H1 (cell line): ENCODE results near the gene TARBP2. TPM values are rescaled to one million over a fixed set of nuclear protein-coding genes. Genes with fewer than 3 reads are reported as not detected.

Experiments used
- CTCF ChIA-PET: fragments of 300-600 bp; sonication (Branson Sonifier 250); formaldehyde crosslinking; loops from one replicate; lab custom pipeline; 2021; ENCODE audit not compliant: partially characterized antibody; lab: Charles Lee
- POLR2A ChIA-PET: fragments of 300-600 bp; sonication (Branson Sonifier 250); formaldehyde crosslinking; loops from one replicate; lab custom pipeline; 2021; ENCODE audit warnings: inconsistent platforms; ENCODE audit not compliant: partially characterized antibody; lab: Charles Lee
- DNase-seq, 2 experiments: peaks; one replicate each; pipeline versions ENCODE4 v3.0.0 to v3.0.0-alpha.2; 2010 to 2022; ENCODE audit warnings: low spot score in 2 of 2, low read depth in 1 of 2, mixed read lengths in 1 of 2
- FAIRE-seq: peaks from 2 replicates; lab custom pipeline; 2011; peaks lifted over from hg19 to GRCh38; lab: Jason Lieb, UNC
- H2AFZ ChIP-seq: 2 replicates; pipeline ENCODE4 v1.8.1; 2012; ENCODE audit warnings: low read length, inconsistent platforms
- H2AK5ac ChIP-seq: 2 replicates; pipeline ENCODE4 v1.6.1; 2013; ENCODE audit warnings: low read depth, low read length
- H2BK120ac ChIP-seq: replicated peaks from 2 replicates; pipeline ENCODE3; 2013; ENCODE audit warnings: low read depth, low read length, inconsistent platforms
- H2BK12ac ChIP-seq: 2 replicates; pipeline ENCODE4 v1.6.1; 2013; ENCODE audit warnings: low read depth, low read length
- H2BK15ac ChIP-seq: 2 replicates; pipeline ENCODE4 v1.6.1; 2013; ENCODE audit warnings: low read length
- H2BK20ac ChIP-seq: 2 replicates; pipeline ENCODE4 v1.6.1; 2013; ENCODE audit warnings: low read length
- H2BK5ac ChIP-seq: 2 replicates; pipeline ENCODE4 v1.6.1; 2013; ENCODE audit warnings: low read depth, low read length
- H3K14ac ChIP-seq: 2 replicates; pipeline ENCODE4 v1.6.1; 2013; ENCODE audit warnings: inconsistent platforms; ENCODE audit not compliant: insufficient read length
- H3K18ac ChIP-seq: 2 replicates; pipeline ENCODE4 v1.6.1; 2013; ENCODE audit warnings: low read length; ENCODE audit errors: extremely low read depth
- H3K23ac ChIP-seq: 2 replicates; pipeline ENCODE4 v1.6.1; 2013; ENCODE audit warnings: inconsistent platforms; ENCODE audit not compliant: insufficient read length
- H3K23me2 ChIP-seq: 2 replicates; pipeline ENCODE4 v1.6.1; 2013; ENCODE audit warnings: low read depth, low read length
- H3K27ac ChIP-seq: 2 replicates; pipeline ENCODE4 v1.6.1; 2011; ENCODE audit warnings: low read depth, low read length, inconsistent platforms
- H3K27me3 ChIP-seq, 4 experiments: replicated peaks in 1 of 4; 1 replicate in 1 of 4; 2 replicates in 3 of 4; pipeline versions ENCODE4 v1.6.1 to v1.8.1; 2011 to 2013; ENCODE audit warnings: low read length in 3 of 4, mild to moderate bottlenecking in 3 of 4, inconsistent platforms in 2 of 4, mixed read lengths in 2 of 4, moderate library complexity in 1 of 4; ENCODE audit not compliant: control insufficient read depth in 3 of 4, insufficient read depth in 3 of 4; ENCODE audit errors: extremely low read depth in 1 of 4
- H3K36me3 ChIP-seq, 4 experiments: 2 replicates each; pipeline versions ENCODE4 v1.6.1 to v1.8.1; 2011 to 2013; ENCODE audit warnings: mild to moderate bottlenecking in 4 of 4, low read length in 3 of 4, moderate library complexity in 2 of 4, control low read depth in 1 of 4, inconsistent platforms in 1 of 4; ENCODE audit not compliant: insufficient read depth in 4 of 4, control insufficient read depth in 2 of 4
- H3K4ac ChIP-seq: replicated peaks from 2 replicates; pipeline ENCODE3; 2013; ENCODE audit warnings: low read length, low read depth, mixed read lengths, inconsistent platforms; ENCODE audit not compliant: insufficient read length
- H3K4me1 ChIP-seq, 4 experiments: replicated peaks in 1 of 4; 1 replicate in 1 of 4; 2 replicates in 3 of 4; pipeline versions ENCODE4 v1.6.1 to v1.8.1; 2011 to 2013; ENCODE audit warnings: low read length in 3 of 4, inconsistent platforms in 2 of 4, mixed read lengths in 1 of 4; ENCODE audit not compliant: insufficient read depth in 4 of 4, control insufficient read depth in 3 of 4
- H3K4me2 ChIP-seq, 2 experiments: 2 replicates each; pipeline versions ENCODE4 v1.6.1 to v1.8.1; 2011 to 2013; ENCODE audit warnings: low read depth in 2 of 2, low read length in 2 of 2, control low read depth in 1 of 2, inconsistent platforms in 1 of 2, mild to moderate bottlenecking in 1 of 2; ENCODE audit not compliant: insufficient read depth in 1 of 2
- H3K4me3 ChIP-seq, 4 experiments: fragments of 200-600, 300-600 bp in 1 of 4; sonication (generic), shearing (Covaris generic), sonication (Bioruptor Twin) in 1 of 4; 2 replicates each; pipeline versions ENCODE4 v1.5.1 to v1.8.1; 2011 to 2016; ENCODE audit warnings: low read length in 4 of 4, low read depth in 3 of 4, control low read depth in 2 of 4, inconsistent platforms in 2 of 4, mild to moderate bottlenecking in 2 of 4, mixed read lengths in 1 of 4, moderate library complexity in 1 of 4; ENCODE audit not compliant: insufficient read depth in 2 of 4; ENCODE audit errors: extremely low read depth in 1 of 4
- H3K56ac ChIP-seq: replicated peaks from 2 replicates; pipeline ENCODE3; 2013; ENCODE audit warnings: low read depth, mild to moderate bottlenecking, mixed read lengths, low read length, inconsistent platforms; ENCODE audit not compliant: insufficient read length
- H3K79me1 ChIP-seq: 2 replicates; pipeline ENCODE4 v1.6.1; 2013; ENCODE audit warnings: low read depth, low read length, control low read depth
- H3K79me2 ChIP-seq, 2 experiments: 2 replicates each; pipeline versions ENCODE4 v1.6.1 to v1.8.1; 2012 to 2013; ENCODE audit warnings: low read length in 2 of 2, mild to moderate bottlenecking in 2 of 2, inconsistent platforms in 1 of 2; ENCODE audit not compliant: insufficient read depth in 2 of 2, control insufficient read depth in 1 of 2
- H3K9ac ChIP-seq, 4 experiments: replicated peaks in 1 of 4; 1 replicate in 1 of 4; 2 replicates in 3 of 4; pipeline versions ENCODE4 v1.6.1 to v1.8.1; 2011 to 2013; ENCODE audit warnings: low read depth in 3 of 4, low read length in 3 of 4, control low read depth in 2 of 4, mild to moderate bottlenecking in 2 of 4, moderate library complexity in 2 of 4, inconsistent platforms in 1 of 4; ENCODE audit errors: extremely low read depth in 1 of 4
- H3K9me3 ChIP-seq, 2 experiments: 2 replicates each; pipeline versions ENCODE4 v1.6.1 to v1.8.1; 2012 to 2013; ENCODE audit warnings: mild to moderate bottlenecking in 2 of 2, moderate library complexity in 2 of 2, control low read depth in 1 of 2, inconsistent platforms in 1 of 2, low read depth in 1 of 2, low read length in 1 of 2, mixed read lengths in 1 of 2; ENCODE audit not compliant: insufficient read depth in 2 of 2
- H4K20me1 ChIP-seq, 2 experiments: replicated peaks in 1 of 2; 2 replicates each; pipeline versions ENCODE3 to v1.8.1; 2011 to 2013; ENCODE audit warnings: inconsistent platforms in 2 of 2, low read length in 2 of 2, mild to moderate bottlenecking in 1 of 2; ENCODE audit not compliant: insufficient read depth in 2 of 2, control insufficient read depth in 1 of 2
- H4K5ac ChIP-seq: 2 replicates; pipeline ENCODE4 v1.6.1; 2013; ENCODE audit warnings: low read length, low read depth, mixed read lengths, inconsistent platforms; ENCODE audit not compliant: insufficient read length
- H4K8ac ChIP-seq: 2 replicates; pipeline ENCODE4 v1.8.0; 2013; ENCODE audit warnings: mild to moderate bottlenecking, moderate library complexity, low read length, inconsistent platforms; ENCODE audit not compliant: insufficient read depth; ENCODE audit errors: extremely low read depth
- H4K91ac ChIP-seq: replicated peaks from 2 replicates; pipeline ENCODE3; 2013; ENCODE audit warnings: low read length, mixed read lengths, inconsistent platforms; ENCODE audit not compliant: insufficient read length
- BCL11A ChIP-seq, 2 experiments: IDR thresholded peaks; one replicate each; pipeline ENCODE4 v1.6.1; 2011; ENCODE audit warnings: low read depth in 2 of 2, low read length in 2 of 2, mild to moderate bottlenecking in 2 of 2
- CTCF ChIP-seq, 3 experiments: IDR thresholded peaks; 1 replicate in 2 of 3; 2 replicates in 1 of 3; pipeline versions ENCODE4 v1.5.1 to v1.6.1; 2011; ENCODE audit warnings: low read length in 3 of 3, mild to moderate bottlenecking in 3 of 3, inconsistent platforms in 2 of 3, low read depth in 1 of 3, moderate library complexity in 1 of 3; ENCODE audit not compliant: insufficient read depth in 1 of 3; ENCODE audit errors: control extremely low read depth in 1 of 3
- NRF1 ChIP-seq: IDR thresholded peaks from 2 replicates; pipeline ENCODE4 v1.6.1; 2011; ENCODE audit warnings: mild to moderate bottlenecking, low read depth, low read length, improper control_type of control experiment
- PHF8 ChIP-seq: fragments of 200-600 bp; sonication (generic); conservative IDR thresholded peaks from 2 replicates; pipeline ENCODE4 v1.7.1; 2012; ENCODE audit warnings: low read depth, mild to moderate bottlenecking, inconsistent platforms, low read length, moderate library complexity
- POLR2A ChIP-seq, 2 experiments: IDR thresholded peaks; 1 replicate in 1 of 2; 2 replicates in 1 of 2; pipeline ENCODE4 v1.6.1; 2011; ENCODE audit warnings: low read depth in 2 of 2, low read length in 2 of 2, mild to moderate bottlenecking in 2 of 2; ENCODE audit errors: control extremely low read depth in 1 of 2
- SIN3A ChIP-seq, 2 experiments: IDR thresholded peaks in 1 of 2; conservative IDR thresholded peaks in 1 of 2; 2 replicates each; pipeline ENCODE4 v1.6.1; 2011 to 2012; ENCODE audit warnings: low read length in 2 of 2, improper control_type of control experiment in 1 of 2, low read depth in 1 of 2, mild to moderate bottlenecking in 1 of 2
- SRF ChIP-seq: IDR thresholded peaks from 2 replicates; pipeline ENCODE4 v1.6.1; 2011; ENCODE audit warnings: mild to moderate bottlenecking, low read depth, low read length, moderate library complexity
- SUZ12 ChIP-seq: fragments of 200-600 bp; sonication (generic); IDR thresholded peaks from 2 replicates; pipeline ENCODE4 v1.6.1; 2012; ENCODE audit warnings: mild to moderate bottlenecking, inconsistent platforms, low read length, moderate library complexity, mixed read lengths
- WGBS, 2 experiments: shearing (Covaris generic) in 1 of 2; methylation state at CpG; one replicate each; pipeline versions ENCODE4 v1.1.6 to v1.1.7; 2013 to 2015; ENCODE audit warnings: low lambda C conversion rate in 2 of 2, mixed read lengths in 2 of 2, inconsistent platforms in 1 of 2, low coverage in 1 of 2, missing lambda C conversion rate in 1 of 2; ENCODE audit not compliant: insufficient replicate concordance in 2 of 2, insufficient coverage in 1 of 2, insufficient read length in 1 of 2; ENCODE audit errors: extremely low coverage in 1 of 2, missing lambda C conversion rate in 1 of 2; 5-methylcytosine and 5-hydroxymethylcytosine counted together
- polyA plus RNA-seq, 7 experiments: library from polyadenylated mRNA; depleted of rRNA in 3 of 7; stranded (reverse) in 5 of 7; unstranded in 2 of 7; fragments of >200 nt in 5 of 7; fragments of 200-250 nt in 2 of 7; gene quantifications; 1 replicate in 5 of 7; 2 replicates in 1 of 7; 4 replicates in 1 of 7; pipeline versions ENCODE4 v1.2.1 to v1.2.3, GENCODE V29; 2011 to 2013; ENCODE audit warnings: missing spikeins in 2 of 7, mixed read lengths in 2 of 7
- total RNA-seq: library from RNA; stranded (reverse); fragmentation: NEBNext Ultra II Directional; extraction: Animal tissue kit (Norgen Biotek cat#: 25700); gene quantifications from 2 replicates; pipeline ENCODE4 v1.2.1, GENCODE V29; 2021

The TARBP2 gene
- total and polyA plus RNA-seq, 2 of the 8 experiments (the other 6 are each of a cell fraction or from before 2014, with no cell fraction given), result 69.9 to 122 TPM

- Histone ChIP-seq H2BK15ac (peak overlapping the region; percentile 9), H3K4me2 (peak overlapping the region; percentile 53 to 54), H3K27me3 (no peaks in the 10 kb centered on the region), H3K36me3 (no peaks in the 10 kb centered on the region), H3K9ac (peak overlapping the region in 1 of 4 experiments; percentile 28; a peak in 1 of 7 replicates), H3K79me1 (peaks cover 7% of the 10 kb centered on the region), H2BK5ac (peak overlapping the region; percentile 77), H2BK20ac (0 out of 2 replicates have a peak overlapping the region, but pooled peaks have one; percentile 8), H2AK5ac (0 out of 2 replicates have a peak overlapping the region, but pooled peaks have one; percentile 55), H3K23ac (no peak overlapping the region), H3K79me2 (peaks cover 0 to 18% of the 10 kb centered on the region in 2 experiments; a peak in 2 of 4 replicates), H3K9me3 (no peaks in the 10 kb centered on the region), H4K8ac (no peak overlapping the region), H3K4me1 (peaks cover 15 to 51% (median 21%) of the 10 kb centered on the region in 4 experiments), H3K4ac (no peak overlapping the region), H3K14ac (no peak overlapping the region), H4K5ac (no peak overlapping the region), H3K4me3 (peak overlapping the region in 2 of 4 experiments; percentile 2 to 27; a peak in 1 of 8 replicates), H2AFZ (no peak overlapping the region), H4K20me1 (no peaks in the 10 kb centered on the region), H3K56ac (no peak overlapping the region), H3K18ac (no peak overlapping the region; the same call in 1 of the 2 replicates), H2BK120ac (peak overlapping the region; percentile 44), H2BK12ac (peak overlapping the region; percentile 60; the same call in 1 of the 2 replicates), H3K23me2 (peaks cover 29% of the 10 kb centered on the region), H3K27ac (peak overlapping the region; percentile 57), H4K91ac (peak overlapping the region; percentile 71)
- DNase-seq, result no peak
- 54% methylated on average over 5 of the region's 5 CpGs; no CpG with 5 or more reads in 1 of the 2 experiments for WGBS, 2 experiments
- FAIRE-seq, result no peak
- ChIA-PET CTCF (interaction anchor here (0.6 to 5.5 kb wide), 4 partner anchors 12 to 207 kb away, joined by 5 to 41 read pairs (median 10); no protein-coding TSS in a partner anchor), POLR2A (interaction anchor here (0.8 to 67.0 kb wide), 5 partner anchors 2 to 175 kb away, joined by 3 to 3397 read pairs (median 4); partner anchors contain the start of genes AAAS, MAP3K12, NPFF and PCBP2)
- TF ChIP-seq NRF1, result no peak
- TF ChIP-seq POLR2A (IDR thresholded peaks at IDR 0.05; ENCODE audit: control extremely low read depth in 1 of 2, low read depth in 2 of 2, low read length in 2 of 2), result peak in 1 of 2 experiments; percentile 57; a peak in 2 of 3 replicates
- no peak for TF ChIP-seq SRF
- no peak for TF ChIP-seq BCL11A (IDR thresholded peaks at IDR 0.05; ENCODE audit: low read depth in 2 of 2, low read length in 2 of 2)
- TF ChIP-seq SIN3A (conservative IDR thresholded peaks at IDR 0.05 in 1 of 2, IDR thresholded peaks at IDR 0.05 in 1 of 2; ENCODE audit: low read depth in 1 of 2, low read length in 2 of 2), result no peak
- TF ChIP-seq CTCF (IDR thresholded peaks at IDR 0.05; ENCODE audit: control extremely low read depth in 1 of 3, insufficient read depth in 1 of 3, low read depth in 1 of 3, low read length in 3 of 3), result no peak
- TF ChIP-seq SUZ12, result no peak
- no peak for TF ChIP-seq PHF8
Observed at GRCh38 chr12:53495903-53496751, 5.0 kb upstream of the TARBP2 start.
